Measurements from ENCODE around the gene SPIRE2. TPM values are rescaled to one million over a fixed set of nuclear protein-coding genes. Genes with fewer than 3 reads are reported as not detected.

The SPIRE2 gene
- total and polyA plus RNA-seq, 2 of the 13 experiments (the other 11 are each of a cell fraction or from before 2014, with no cell fraction given), result 13.3 to 37.5 TPM

GRCh38 chr16:89919535-89920406, 91.5 kb downstream of the SPIRE2 start (continued):
- TF ChIP-seq ARHGAP35 (CRISPR knock-in tag; IDR thresholded peaks at IDR 0.05; ENCODE audit: borderline replicate concordance) (no peak), KDM5A (IDR thresholded peaks at IDR 0.05; ENCODE audit: borderline replicate concordance, low read length) (no peak), ZNF652 (CRISPR knock-in tag; IDR thresholded peaks at IDR 0.05; ENCODE audit: borderline replicate concordance, low read depth) (no peak), FOXM1 (CRISPR knock-in tag; IDR thresholded peaks at IDR 0.05) (no peak), MEIS2 (CRISPR knock-in tag; IDR thresholded peaks at IDR 0.05) (no peak), ZNF543 (CRISPR knock-in tag; IDR thresholded peaks at IDR 0.05) (no peak; the same call in 1 of the 2 replicates), ZNF773 (CRISPR knock-in tag; IDR thresholded peaks at IDR 0.05; ENCODE audit: borderline replicate concordance) (no peak), CBX5 (CRISPR knock-in tag; IDR thresholded peaks at IDR 0.05; ENCODE audit: borderline replicate concordance) (no peak), ZNF782 (CRISPR knock-in tag; IDR thresholded peaks at IDR 0.05; ENCODE audit: borderline replicate concordance) (no peak), TRAFD1 (CRISPR knock-in tag; IDR thresholded peaks at IDR 0.05; ENCODE audit: borderline replicate concordance) (no peak), SRY (CRISPR knock-in tag; IDR thresholded peaks at IDR 0.05) (0 out of 2 replicates have a peak, but pooled peaks have one; percentile 40), GLMP (CRISPR knock-in tag; IDR thresholded peaks at IDR 0.05; ENCODE audit: borderline replicate concordance) (no peak), GATAD2A (CRISPR knock-in tag; IDR thresholded peaks at IDR 0.05) (no peak), SMC3 (IDR thresholded peaks at IDR 0.05; ENCODE audit: low read length) (no peak), ZSCAN21 (CRISPR knock-in tag; IDR thresholded peaks at IDR 0.05; ENCODE audit: borderline replicate concordance) (peak; percentile 49; the same call in 1 of the 2 replicates), ZNF761 (CRISPR knock-in tag; conservative IDR thresholded peaks at IDR 0.05) (no peak), MXD4 (CRISPR knock-in tag; IDR thresholded peaks at IDR 0.05) (no peak), ZNF101 (CRISPR knock-in tag; IDR thresholded peaks at IDR 0.05; ENCODE audit: borderline replicate concordance, low read depth) (no peak), GATAD1 (CRISPR knock-in tag; IDR thresholded peaks at IDR 0.05) (no peak), ZBTB38 (CRISPR knock-in tag; IDR thresholded peaks at IDR 0.05) (peak; percentile 86), PAF1 (CRISPR knock-in tag; IDR thresholded peaks at IDR 0.05) (no peak), ZC3H4 (CRISPR knock-in tag; IDR thresholded peaks at IDR 0.05; ENCODE audit: borderline replicate concordance) (no peak), ARID5B (CRISPR knock-in tag; IDR thresholded peaks at IDR 0.05) (no peak), ZNF879 (CRISPR knock-in tag; IDR thresholded peaks at IDR 0.05) (no peak)

Measured in HepG2 (cell line).